ENCODE measurements around the gene SDR39U1.
A peak's percentile ranks its signal among the peaks of the same experiment; 100 is the strongest.

SDR39U1 gene

GRCh38 chr14:24407608-24408325, 34.8 kb downstream of the SDR39U1 start:
- Mint-ChIP-seq H3K4me3 (no peak overlapping the region), H3K27me3 (peaks cover 29 to 60% of the 10 kb centered on the region in 2 donors), H3K27ac (no peak overlapping the region), H3K4me1 (ENCODE audit: low read depth in 2 of 2) (no peaks in the 10 kb centered on the region), H3K9me3 (no peaks in the 10 kb centered on the region), H3K36me3 (ENCODE audit: insufficient read depth) (no peaks in the 10 kb centered on the region)
- no peak for ATAC-seq (replicated peaks)
- no peak for DNase-seq

DNA sequence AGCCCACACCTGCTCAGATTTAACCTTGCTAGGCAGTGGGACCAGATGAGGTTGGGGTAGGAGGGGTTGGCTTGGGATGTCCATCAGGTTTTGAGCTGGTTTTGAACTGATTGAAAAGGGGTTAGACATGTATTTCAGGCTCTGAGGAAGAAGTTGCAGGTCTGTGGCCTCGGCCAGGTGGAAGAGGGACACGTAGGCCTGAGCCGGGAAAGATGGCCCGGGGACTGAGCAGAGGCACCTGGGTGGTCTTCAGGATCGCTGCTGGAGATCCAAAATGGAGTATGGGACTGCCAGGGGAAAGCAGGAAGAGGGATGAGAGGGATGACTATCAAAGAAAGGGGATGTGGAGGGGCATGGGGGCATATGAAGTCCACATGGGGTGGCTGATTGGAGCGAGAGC, 36.2 kb downstream of the SDR39U1 start:
- ATAC-seq (replicated peaks) (no peak), DNase-seq (no peak)
- Mint-ChIP-seq H3K27me3 (peaks cover 40 to 66% of the 10 kb centered on the region in 2 donors), H3K27ac (no peak overlapping the region), H3K9me3 (no peaks in the 10 kb centered on the region), H3K36me3 (ENCODE audit: insufficient read depth) (no peaks in the 10 kb centered on the region), H3K4me1 (ENCODE audit: low read depth in 2 of 2) (no peaks in the 10 kb centered on the region), H3K4me3 (no peak overlapping the region)

- H3K4me3 Mint-ChIP-seq, result no peak overlapping the region
- H3K27me3 Mint-ChIP-seq, result peaks cover 50 to 81% of the 10 kb centered on the region in 2 donors
- H3K36me3 Mint-ChIP-seq (ENCODE audit: insufficient read depth), result no peaks in the 10 kb centered on the region
- DNase-seq, result no peak
- no peak overlapping the region for H3K27ac Mint-ChIP-seq
- no peaks in the 10 kb centered on the region for H3K9me3 Mint-ChIP-seq
- H3K4me1 Mint-ChIP-seq (ENCODE audit: low read depth in 2 of 2), result peaks cover 0 to 5% of the 10 kb centered on the region in 2 donors
- ATAC-seq (replicated peaks), result no peak
Measured at GRCh38 chr14:24404814-24405213, 37.8 kb downstream of the SDR39U1 start.

GRCh38 chr14:24403294-24403998, 39.1 kb downstream of the SDR39U1 start:
- no peak for ATAC-seq (replicated peaks)
- H3K27me3 Mint-ChIP-seq, result peaks cover 55 to 88% of the 10 kb centered on the region in 2 donors
- no peaks in the 10 kb centered on the region for H3K9me3 Mint-ChIP-seq
- no peak for DNase-seq
- H3K4me3 Mint-ChIP-seq, result no peak overlapping the region
- H3K4me1 Mint-ChIP-seq (ENCODE audit: low read depth in 2 of 2), result peaks cover 4 to 12% of the 10 kb centered on the region in 2 donors
- H3K36me3 Mint-ChIP-seq (ENCODE audit: insufficient read depth), result no peaks in the 10 kb centered on the region
- H3K27ac Mint-ChIP-seq, result no peak overlapping the region

- Mint-ChIP-seq H3K36me3 (ENCODE audit: insufficient read depth) (no peaks in the 10 kb centered on the region), H3K27ac (no peak overlapping the region), H3K9me3 (no peaks in the 10 kb centered on the region), H3K4me3 (no peak overlapping the region), H3K4me1 (ENCODE audit: low read depth in 2 of 2) (peaks cover 4 to 12% of the 10 kb centered on the region in 2 donors), H3K27me3 (peaks cover 55 to 78% of the 10 kb centered on the region in 2 donors)
- DNase-seq (no peak), ATAC-seq (replicated peaks) (no peak)
Measured at GRCh38 chr14:24401810-24402702, 40.5 kb downstream of the SDR39U1 start.

DNA sequence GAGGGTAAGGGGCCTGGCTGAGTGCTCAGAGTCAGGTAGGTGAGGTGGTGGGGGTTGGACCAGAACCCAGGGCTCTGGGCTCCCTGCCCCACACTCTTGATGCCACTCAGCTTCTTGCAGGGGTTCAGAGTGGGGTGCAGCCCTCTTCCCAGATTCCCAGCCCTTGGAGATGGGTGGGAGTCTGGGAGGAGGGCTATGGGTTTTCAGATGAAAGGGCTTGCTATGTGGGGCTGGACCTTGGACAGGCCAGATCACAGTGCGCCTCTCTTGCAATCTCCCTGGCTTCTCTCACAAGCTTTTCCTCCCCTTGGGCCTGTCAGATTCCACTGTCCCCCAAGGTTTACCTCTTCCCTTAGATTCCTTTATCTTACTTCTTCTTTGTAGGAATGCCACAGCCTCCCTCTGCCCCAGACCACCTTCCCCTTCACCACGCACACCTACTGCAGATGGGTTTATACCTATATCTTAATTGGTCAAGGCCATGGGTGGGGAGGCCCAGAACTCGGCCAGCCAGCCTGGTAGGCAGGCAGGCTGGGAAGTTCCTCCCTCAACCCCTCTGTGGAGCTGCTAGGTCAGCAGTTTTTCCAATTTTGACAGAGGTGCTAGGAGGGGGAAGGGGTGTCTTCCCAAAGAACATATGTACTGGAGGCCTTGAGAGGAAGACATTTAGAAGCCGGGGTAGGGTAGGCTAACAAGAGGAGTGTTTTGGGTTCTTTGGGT, 42.4 kb downstream of the SDR39U1 start:
- Mint-ChIP-seq H3K36me3 (ENCODE audit: insufficient read depth) (no peaks in the 10 kb centered on the region), H3K27me3 (peaks cover 49 to 59% of the 10 kb centered on the region in 2 donors), H3K4me3 (peak overlapping the region; percentile 77 to 83)

GRCh38 chr14:24399447-24399822, 43.1 kb downstream of the SDR39U1 start:
- Mint-ChIP-seq H3K27ac (peak overlapping the region in 1 of 2 donors; percentile 47), H3K4me3 (peak overlapping the region; percentile 77 to 83), H3K36me3 (ENCODE audit: insufficient read depth) (no peaks in the 10 kb centered on the region), H3K9me3 (no peaks in the 10 kb centered on the region), H3K4me1 (ENCODE audit: low read depth in 2 of 2) (peaks cover 4 to 12% of the 10 kb centered on the region in 2 donors), H3K27me3 (peaks cover 42 to 51% of the 10 kb centered on the region in 2 donors)
- ATAC-seq (replicated peaks) (no peak), DNase-seq (no peak)

More for the DNA sequence above, 42.4 kb downstream of the SDR39U1 start:
- peaks cover 4 to 12% of the 10 kb centered on the region in 2 donors for H3K4me1 Mint-ChIP-seq (ENCODE audit: low read depth in 2 of 2)
- no peaks in the 10 kb centered on the region for H3K9me3 Mint-ChIP-seq
- peak overlapping the region in 1 of 2 donors; percentile 47 for H3K27ac Mint-ChIP-seq
- DNase-seq (no peak), ATAC-seq (replicated peaks) (no peak)

- ATAC-seq (replicated peaks), result peak; percentile 88
- H3K4me3 Mint-ChIP-seq, result peak within 1 kb of the TSS; percentile 77 to 83
- peak; percentile 9 to 23 (median 12) for DNase-seq
- peaks cover 4 to 12% of the 10 kb centered on the region in 2 donors for H3K4me1 Mint-ChIP-seq (ENCODE audit: low read depth in 2 of 2)
- peak within 1 kb of the TSS in 1 of 2 donors; percentile 47 for H3K27ac Mint-ChIP-seq
- H3K9me3 Mint-ChIP-seq, result no peaks in the 10 kb centered on the region
- H3K36me3 Mint-ChIP-seq (ENCODE audit: insufficient read depth), result no peaks in the 10 kb centered on the region
- peaks cover 36 to 45% of the 10 kb centered on the region in 2 donors for H3K27me3 Mint-ChIP-seq
Measured at GRCh38 chr14:24398653-24399446, 43.7 kb downstream of the SDR39U1 start, which contains the start of gene NYNRIN. Gene NYNRIN (plus strand): TSS chr14:24399003. CDS start chr14:24399247, 244 bp downstream.

DNA sequence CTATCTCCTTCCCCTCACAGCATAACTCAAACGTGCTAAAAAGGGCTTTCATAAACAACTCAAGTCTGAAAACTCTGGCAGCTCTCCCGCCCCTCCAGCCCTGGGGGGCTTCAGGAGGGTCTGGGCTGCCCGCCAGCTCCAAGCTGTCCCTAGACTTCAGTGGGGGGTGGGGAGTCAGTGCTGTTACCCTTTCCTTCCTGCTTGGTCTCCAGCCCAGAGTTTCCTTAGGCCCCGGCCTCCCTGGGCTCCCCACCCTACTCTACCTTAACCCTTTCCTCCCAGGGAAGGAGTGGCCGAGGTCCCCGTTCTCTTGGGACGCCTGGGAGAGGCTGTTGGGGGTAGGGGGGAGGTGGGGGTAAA, 44.3 kb downstream of the SDR39U1 start:
- no peak for DNase-seq
- no peak overlapping the region for H3K4me3 Mint-ChIP-seq
- H3K27ac Mint-ChIP-seq, result no peak overlapping the region
- peaks cover 31 to 40% of the 10 kb centered on the region in 2 donors for H3K27me3 Mint-ChIP-seq
- no peaks in the 10 kb centered on the region for H3K36me3 Mint-ChIP-seq (ENCODE audit: insufficient read depth)
- no peak for ATAC-seq (replicated peaks)
- H3K4me1 Mint-ChIP-seq (ENCODE audit: low read depth in 2 of 2), result peaks cover 4 to 12% of the 10 kb centered on the region in 2 donors
- no peaks in the 10 kb centered on the region for H3K9me3 Mint-ChIP-seq

GRCh38 chr14:24397639-24398292, 44.8 kb downstream of the SDR39U1 start:
- H3K27me3 Mint-ChIP-seq, result peaks cover 26 to 35% of the 10 kb centered on the region in 2 donors
- H3K36me3 Mint-ChIP-seq (ENCODE audit: insufficient read depth), result no peaks in the 10 kb centered on the region
- no peak for ATAC-seq (replicated peaks)
- H3K4me1 Mint-ChIP-seq (ENCODE audit: low read depth in 2 of 2), result peaks cover 4 to 12% of the 10 kb centered on the region in 2 donors
- H3K9me3 Mint-ChIP-seq, result no peaks in the 10 kb centered on the region
- H3K4me3 Mint-ChIP-seq, result peak overlapping the region in 1 of 2 donors; percentile 11
- no peak for DNase-seq
- H3K27ac Mint-ChIP-seq, result no peak overlapping the region

GRCh38 chr14:24395609-24396582, 46.7 kb downstream of the SDR39U1 start:
- H3K27me3 Mint-ChIP-seq, result peaks cover 25 to 27% of the 10 kb centered on the region in 2 donors
- H3K4me3 Mint-ChIP-seq, result no peak overlapping the region
- H3K27ac Mint-ChIP-seq, result no peak overlapping the region
- DNase-seq (no peak), ATAC-seq (replicated peaks) (no peak)
- no peaks in the 10 kb centered on the region for H3K9me3 Mint-ChIP-seq
- peaks cover 4 to 12% of the 10 kb centered on the region in 2 donors for H3K4me1 Mint-ChIP-seq (ENCODE audit: low read depth in 2 of 2)
- H3K36me3 Mint-ChIP-seq (ENCODE audit: insufficient read depth), result no peaks in the 10 kb centered on the region

Data from effector memory CD8-positive, alpha-beta T cell (primary cell).